WTC11 (cell line): ENCODE results near the gene DMXL1. TPM values are rescaled to one million over a fixed set of nuclear protein-coding genes. Genes with fewer than 3 reads are reported as not detected.
"Not testable (repeated sequence)": the region's sequence is repeated elsewhere in the genome, so short reads cannot be mapped to it uniquely, and the experiment has no call there.

Experiments used
- ATAC-seq: fragments of 200-7000 bp; cut with Tn5 transposase; 2 replicates; pipeline ENCODE4 v1.10.0; 2021; ENCODE audit warnings: mild to moderate bottlenecking, moderate library complexity
- CTCF ChIA-PET: fragments of 300-600 bp; sonication (Branson Sonifier 250); formaldehyde crosslinking; loops from one replicate; lab custom pipeline; 2021; ENCODE audit warnings: antibody characterized with exemption; lab: Charles Lee
- POLR2A ChIA-PET: fragments of 350-600 bp; sonication (Branson Sonifier 250); formaldehyde crosslinking; loops from one replicate; lab custom pipeline; 2021; ENCODE audit warnings: antibody characterized with exemption; lab: Charles Lee
- DNase-seq: peaks from one replicate; pipeline ENCODE4 v3.0.0; 2021; ENCODE audit warnings: low spot score
- H3K27ac Mint-ChIP-seq: 2 replicates; pipeline ENCODE4 v1.8.0; 2021; ENCODE audit warnings: mixed read lengths
- H3K27me3 Mint-ChIP-seq: 2 replicates; pipeline ENCODE4 v1.8.0; 2021; ENCODE audit warnings: low read depth, mild to moderate bottlenecking, moderate library complexity, mixed read lengths
- H3K36me3 Mint-ChIP-seq: 2 replicates; pipeline ENCODE4 v1.8.0; 2021; ENCODE audit warnings: mixed read lengths
- H3K4me1 Mint-ChIP-seq: 2 replicates; pipeline ENCODE4 v1.8.0; 2022; ENCODE audit warnings: mixed read lengths
- H3K4me3 Mint-ChIP-seq: 2 replicates; pipeline ENCODE4 v1.8.0; 2021; ENCODE audit warnings: mild to moderate bottlenecking, moderate library complexity, mixed read lengths
- H3K9me3 Mint-ChIP-seq: 2 replicates; pipeline ENCODE4 v1.8.0; 2021; ENCODE audit warnings: mixed read lengths
- CBFB ChIP-seq: sonication (generic); formaldehyde crosslinking; IDR thresholded peaks from 2 replicates; pipeline ENCODE4 v1.8.1; 2022; ENCODE audit warnings: mild to moderate bottlenecking, low read depth, missing genetic modification reagents
- GRHL2 ChIP-seq: fragments of 250-450 bp; sonication (Bioruptor Pico); IDR thresholded peaks from 2 replicates; pipeline ENCODE4 v1.8.0; 2022; ENCODE audit warnings: mild to moderate bottlenecking, moderate library complexity; ENCODE audit not compliant: insufficient replicate concordance, severe bottlenecking
- GTF2I ChIP-seq: fragments of 250-450 bp; sonication (Bioruptor Pico); conservative IDR thresholded peaks from 2 replicates; pipeline ENCODE4 v1.4.0; 2021; ENCODE audit warnings: mild to moderate bottlenecking
- NR1H2 ChIP-seq: sonication (generic); formaldehyde crosslinking; IDR thresholded peaks from 2 replicates; pipeline ENCODE4 v1.9.0; 2021; ENCODE audit warnings: mild to moderate bottlenecking, moderate library complexity, missing genetic modification reagents
- NR2C2 ChIP-seq: sonication (generic); formaldehyde crosslinking; IDR thresholded peaks from 2 replicates; pipeline ENCODE4 v1.8.0; 2022; ENCODE audit warnings: mild to moderate bottlenecking, missing genetic modification reagents
- OVOL2 ChIP-seq: fragments of 250-450 bp; sonication (Bioruptor Pico); IDR thresholded peaks from 2 replicates; pipeline ENCODE4 v1.9.0; 2021; ENCODE audit warnings: mild to moderate bottlenecking, borderline replicate concordance
- PRRX2 ChIP-seq: fragments of 250-450 bp; sonication (Bioruptor Pico); IDR thresholded peaks from 2 replicates; pipeline ENCODE4 v1.8.0; 2021; ENCODE audit warnings: mild to moderate bottlenecking
- total RNA-seq: library from RNA; stranded (reverse); gene quantifications from 3 replicates; pipeline ENCODE4 v1.2.3, GENCODE V29; 2021
- TF ChIP-seq, protein P1 (sequence below): sonication (generic); formaldehyde crosslinking; IDR thresholded peaks from 2 replicates; pipeline ENCODE4 v1.8.0; 2022; ENCODE audit warnings: mild to moderate bottlenecking, missing genetic modification reagents
- TF ChIP-seq, protein P2 (sequence below): sonication (generic); formaldehyde crosslinking; IDR thresholded peaks from 2 replicates; pipeline ENCODE4 v1.8.1; 2022; ENCODE audit warnings: mild to moderate bottlenecking, moderate library complexity, missing genetic modification reagents
- TF ChIP-seq, protein P3 (sequence below): sonication (generic); formaldehyde crosslinking; IDR thresholded peaks from 2 replicates; pipeline ENCODE4 v1.8.0; 2022; ENCODE audit warnings: missing genetic modification reagents
- TF ChIP-seq, protein P4 (sequence below): sonication (generic); formaldehyde crosslinking; IDR thresholded peaks from 2 replicates; pipeline ENCODE4 v1.8.1; 2023; ENCODE audit warnings: mild to moderate bottlenecking, missing genetic modification reagents
- TF ChIP-seq, protein P5 (sequence below): fragments of 250-450 bp; sonication (Bioruptor Pico); IDR thresholded peaks from 2 replicates; pipeline ENCODE4 v1.9.0; 2021; ENCODE audit warnings: mild to moderate bottlenecking
- TF ChIP-seq, protein P6 (sequence below): sonication (generic); formaldehyde crosslinking; IDR thresholded peaks from 2 replicates; pipeline ENCODE4 v1.8.1; 2023; ENCODE audit warnings: mild to moderate bottlenecking, missing genetic modification reagents, borderline replicate concordance
- TF ChIP-seq, protein P7 (sequence below): sonication (generic); formaldehyde crosslinking; IDR thresholded peaks from 2 replicates; pipeline ENCODE4 v1.8.0; 2022; ENCODE audit warnings: mild to moderate bottlenecking, missing genetic modification reagents

DMXL1 gene
- total RNA-seq, 1 experiment from 2014 or later, result 43.7 TPM

DNA sequence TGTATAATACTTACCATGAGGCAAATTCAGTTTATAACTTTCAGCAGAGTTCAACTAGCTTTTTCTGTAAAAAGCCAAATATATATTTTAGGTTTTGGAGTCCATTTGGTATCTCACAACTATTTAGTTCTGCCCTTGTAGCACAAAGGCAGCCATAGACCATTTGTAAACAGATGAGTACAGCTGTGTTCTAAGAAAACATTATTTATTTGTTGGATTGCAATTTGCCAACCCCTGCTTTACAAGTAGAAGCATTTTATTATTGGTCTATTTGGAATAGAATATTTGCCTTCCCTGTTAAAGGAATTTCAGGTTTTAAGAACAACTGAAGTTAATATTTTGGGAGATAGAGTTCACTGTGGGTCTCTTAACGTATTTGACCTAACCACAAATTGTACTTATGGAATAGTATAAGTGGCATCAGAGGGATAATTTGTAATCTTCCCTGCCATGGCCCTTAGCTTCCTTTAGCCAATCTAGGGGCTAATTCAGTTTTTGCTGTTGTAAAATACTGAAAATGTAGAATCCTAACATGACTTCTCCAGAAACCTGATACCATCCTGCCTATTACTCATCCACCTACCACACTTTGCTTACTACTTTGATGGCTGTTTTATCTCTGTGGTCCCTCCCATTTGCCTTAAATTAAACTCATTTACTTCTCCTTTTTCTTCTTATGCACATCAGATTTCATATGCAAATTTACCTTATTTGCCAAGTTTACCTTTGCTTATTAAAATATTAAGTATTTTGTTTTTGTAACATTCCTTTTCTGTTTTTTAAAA is 109.2 kb downstream of the DMXL1 start:
- DNase-seq, result no peak
- Mint-ChIP-seq H3K4me1 (peaks cover 17% of the 10 kb centered on the region), H3K9me3 (no peaks in the 10 kb centered on the region), H3K4me3 (no peak overlapping the region), H3K36me3 (peaks cover 6% of the 10 kb centered on the region)
- POLR2A ChIA-PET, result interaction anchor here (0.6 kb wide), 1 partner anchor 11 kb away, joined by 3 read pairs; no protein-coding TSS in a partner anchor
- TF ChIP-seq, protein P1, sequence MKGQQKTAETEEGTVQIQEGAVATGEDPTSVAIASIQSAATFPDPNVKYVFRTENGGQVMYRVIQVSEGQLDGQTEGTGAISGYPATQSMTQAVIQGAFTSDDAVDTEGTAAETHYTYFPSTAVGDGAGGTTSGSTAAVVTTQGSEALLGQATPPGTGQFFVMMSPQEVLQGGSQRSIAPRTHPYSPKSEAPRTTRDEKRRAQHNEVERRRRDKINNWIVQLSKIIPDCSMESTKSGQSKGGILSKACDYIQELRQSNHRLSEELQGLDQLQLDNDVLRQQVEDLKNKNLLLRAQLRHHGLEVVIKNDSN (CRISPR knock-in tag), result no peak
- TF ChIP-seq, protein P2, sequence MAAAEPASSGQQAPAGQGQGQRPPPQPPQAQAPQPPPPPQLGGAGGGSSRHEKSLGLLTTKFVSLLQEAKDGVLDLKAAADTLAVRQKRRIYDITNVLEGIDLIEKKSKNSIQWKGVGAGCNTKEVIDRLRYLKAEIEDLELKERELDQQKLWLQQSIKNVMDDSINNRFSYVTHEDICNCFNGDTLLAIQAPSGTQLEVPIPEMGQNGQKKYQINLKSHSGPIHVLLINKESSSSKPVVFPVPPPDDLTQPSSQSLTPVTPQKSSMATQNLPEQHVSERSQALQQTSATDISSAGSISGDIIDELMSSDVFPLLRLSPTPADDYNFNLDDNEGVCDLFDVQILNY (CRISPR knock-in tag), result no peak
- TF ChIP-seq, protein P3, sequence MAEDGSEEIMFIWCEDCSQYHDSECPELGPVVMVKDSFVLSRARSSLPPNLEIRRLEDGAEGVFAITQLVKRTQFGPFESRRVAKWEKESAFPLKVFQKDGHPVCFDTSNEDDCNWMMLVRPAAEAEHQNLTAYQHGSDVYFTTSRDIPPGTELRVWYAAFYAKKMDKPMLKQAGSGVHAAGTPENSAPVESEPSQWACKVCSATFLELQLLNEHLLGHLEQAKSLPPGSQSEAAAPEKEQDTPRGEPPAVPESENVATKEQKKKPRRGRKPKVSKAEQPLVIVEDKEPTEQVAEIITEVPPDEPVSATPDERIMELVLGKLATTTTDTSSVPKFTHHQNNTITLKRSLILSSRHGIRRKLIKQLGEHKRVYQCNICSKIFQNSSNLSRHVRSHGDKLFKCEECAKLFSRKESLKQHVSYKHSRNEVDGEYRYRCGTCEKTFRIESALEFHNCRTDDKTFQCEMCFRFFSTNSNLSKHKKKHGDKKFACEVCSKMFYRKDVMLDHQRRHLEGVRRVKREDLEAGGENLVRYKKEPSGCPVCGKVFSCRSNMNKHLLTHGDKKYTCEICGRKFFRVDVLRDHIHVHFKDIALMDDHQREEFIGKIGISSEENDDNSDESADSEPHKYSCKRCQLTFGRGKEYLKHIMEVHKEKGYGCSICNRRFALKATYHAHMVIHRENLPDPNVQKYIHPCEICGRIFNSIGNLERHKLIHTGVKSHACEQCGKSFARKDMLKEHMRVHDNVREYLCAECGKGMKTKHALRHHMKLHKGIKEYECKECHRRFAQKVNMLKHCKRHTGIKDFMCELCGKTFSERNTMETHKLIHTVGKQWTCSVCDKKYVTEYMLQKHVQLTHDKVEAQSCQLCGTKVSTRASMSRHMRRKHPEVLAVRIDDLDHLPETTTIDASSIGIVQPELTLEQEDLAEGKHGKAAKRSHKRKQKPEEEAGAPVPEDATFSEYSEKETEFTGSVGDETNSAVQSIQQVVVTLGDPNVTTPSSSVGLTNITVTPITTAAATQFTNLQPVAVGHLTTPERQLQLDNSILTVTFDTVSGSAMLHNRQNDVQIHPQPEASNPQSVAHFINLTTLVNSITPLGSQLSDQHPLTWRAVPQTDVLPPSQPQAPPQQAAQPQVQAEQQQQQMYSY (CRISPR knock-in tag), result 0 out of 2 replicates have a peak, but pooled peaks have one; percentile 18
- TF ChIP-seq CBFB (CRISPR knock-in tag), result no peak
- TF ChIP-seq, protein P4, sequence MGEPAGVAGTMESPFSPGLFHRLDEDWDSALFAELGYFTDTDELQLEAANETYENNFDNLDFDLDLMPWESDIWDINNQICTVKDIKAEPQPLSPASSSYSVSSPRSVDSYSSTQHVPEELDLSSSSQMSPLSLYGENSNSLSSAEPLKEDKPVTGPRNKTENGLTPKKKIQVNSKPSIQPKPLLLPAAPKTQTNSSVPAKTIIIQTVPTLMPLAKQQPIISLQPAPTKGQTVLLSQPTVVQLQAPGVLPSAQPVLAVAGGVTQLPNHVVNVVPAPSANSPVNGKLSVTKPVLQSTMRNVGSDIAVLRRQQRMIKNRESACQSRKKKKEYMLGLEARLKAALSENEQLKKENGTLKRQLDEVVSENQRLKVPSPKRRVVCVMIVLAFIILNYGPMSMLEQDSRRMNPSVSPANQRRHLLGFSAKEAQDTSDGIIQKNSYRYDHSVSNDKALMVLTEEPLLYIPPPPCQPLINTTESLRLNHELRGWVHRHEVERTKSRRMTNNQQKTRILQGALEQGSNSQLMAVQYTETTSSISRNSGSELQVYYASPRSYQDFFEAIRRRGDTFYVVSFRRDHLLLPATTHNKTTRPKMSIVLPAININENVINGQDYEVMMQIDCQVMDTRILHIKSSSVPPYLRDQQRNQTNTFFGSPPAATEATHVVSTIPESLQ (CRISPR knock-in tag), result no peak
- TF ChIP-seq, all 79 proteins: peak for 1
- Mint-ChIP-seq H3K27me3 (no peaks in the 10 kb centered on the region), H3K27ac (no peak overlapping the region)
- ATAC-seq, result no peak
- CTCF ChIA-PET, result interaction anchor here (1.2 to 2.6 kb wide), 4 partner anchors 76 to 232 kb away, joined by 3 to 8 read pairs (median 6); partner anchors contain the start of gene DTWD2

DNA sequence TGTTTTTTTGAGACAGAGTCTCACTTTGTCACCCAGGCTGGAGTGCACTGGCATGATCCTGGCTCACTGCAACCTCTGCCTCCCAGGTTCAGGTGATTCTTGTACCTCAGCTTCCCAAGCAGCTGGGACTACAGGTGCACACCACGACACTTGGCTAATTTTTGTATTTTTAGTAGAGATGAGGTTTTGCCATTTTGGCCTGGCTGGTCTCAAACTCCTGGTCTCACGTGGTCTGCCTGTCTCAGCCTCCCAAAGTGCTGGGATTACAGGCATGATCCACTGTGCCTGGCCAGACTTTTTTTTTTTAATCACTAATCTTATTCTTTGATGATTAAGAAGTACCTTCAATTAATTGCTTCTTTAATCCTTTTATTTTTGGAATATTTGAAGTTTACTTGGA is 114.6 kb downstream of the DMXL1 start:
- H3K9me3 Mint-ChIP-seq, H3K27ac Mint-ChIP-seq, CTCF ChIA-PET, ATAC-seq, H3K4me3 Mint-ChIP-seq, H3K27me3 Mint-ChIP-seq, POLR2A ChIA-PET, H3K36me3 Mint-ChIP-seq, DNase-seq: not testable (repeated sequence)
- H3K4me1 Mint-ChIP-seq, result peaks cover 25% of the 10 kb centered on the region

DNA sequence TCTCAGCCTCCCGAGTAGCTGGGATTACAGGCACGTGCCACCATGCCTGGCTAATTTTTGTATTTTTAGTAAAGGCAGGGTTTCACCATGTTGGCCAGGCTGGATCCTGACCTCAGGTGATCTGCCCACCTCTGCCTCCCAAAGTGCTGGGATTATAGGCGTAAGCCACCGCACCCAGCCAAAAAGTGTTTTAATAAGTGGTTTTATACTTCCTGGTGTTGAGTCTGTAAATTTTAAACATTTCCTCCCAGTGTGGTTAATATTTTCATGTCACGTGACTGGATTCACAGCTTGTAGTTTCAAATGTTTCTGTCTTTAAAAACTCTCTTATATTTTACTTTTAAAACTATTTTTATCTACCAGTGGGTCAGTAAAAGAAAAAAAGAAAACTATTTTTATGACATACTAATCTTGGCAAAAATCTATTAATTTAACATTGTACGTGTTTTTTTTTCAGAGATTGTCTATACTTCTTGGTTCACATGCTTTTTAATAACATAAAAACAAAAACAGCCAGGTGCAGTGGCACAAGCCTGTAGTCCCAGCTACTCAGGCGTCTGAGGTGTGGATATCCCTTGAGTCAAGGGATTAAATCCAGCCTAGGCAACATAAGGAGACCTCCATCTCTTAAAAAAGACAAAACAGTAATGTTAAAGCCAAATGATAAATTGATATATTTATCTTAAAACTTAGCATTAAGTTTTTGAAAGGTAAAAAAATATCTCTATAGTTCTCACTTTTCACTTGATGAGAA is 117.1 kb downstream of the DMXL1 start:
- Mint-ChIP-seq H3K4me1 (peaks cover 28% of the 10 kb centered on the region), H3K9me3 (no peaks in the 10 kb centered on the region), H3K36me3 (peaks cover 8% of the 10 kb centered on the region), H3K27me3 (no peaks in the 10 kb centered on the region), H3K4me3 (no peak overlapping the region), H3K27ac (no peak overlapping the region; the same call in 1 of the 2 replicates)
- DNase-seq (no peak), ATAC-seq (peak; percentile 53)
- ChIA-PET CTCF (no interaction called here), POLR2A (no interaction called here)
- TF ChIP-seq NR1H2 (no peak), PRRX2 (no peak), OVOL2 (CRISPR knock-in tag) (no peak), NR2C2 (no peak), GTF2I (no peak), GRHL2 (no peak)
- TF ChIP-seq, protein P5, sequence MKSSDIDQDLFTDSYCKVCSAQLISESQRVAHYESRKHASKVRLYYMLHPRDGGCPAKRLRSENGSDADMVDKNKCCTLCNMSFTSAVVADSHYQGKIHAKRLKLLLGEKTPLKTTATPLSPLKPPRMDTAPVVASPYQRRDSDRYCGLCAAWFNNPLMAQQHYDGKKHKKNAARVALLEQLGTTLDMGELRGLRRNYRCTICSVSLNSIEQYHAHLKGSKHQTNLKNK (CRISPR knock-in tag), result no peak
- TF ChIP-seq, protein P6, sequence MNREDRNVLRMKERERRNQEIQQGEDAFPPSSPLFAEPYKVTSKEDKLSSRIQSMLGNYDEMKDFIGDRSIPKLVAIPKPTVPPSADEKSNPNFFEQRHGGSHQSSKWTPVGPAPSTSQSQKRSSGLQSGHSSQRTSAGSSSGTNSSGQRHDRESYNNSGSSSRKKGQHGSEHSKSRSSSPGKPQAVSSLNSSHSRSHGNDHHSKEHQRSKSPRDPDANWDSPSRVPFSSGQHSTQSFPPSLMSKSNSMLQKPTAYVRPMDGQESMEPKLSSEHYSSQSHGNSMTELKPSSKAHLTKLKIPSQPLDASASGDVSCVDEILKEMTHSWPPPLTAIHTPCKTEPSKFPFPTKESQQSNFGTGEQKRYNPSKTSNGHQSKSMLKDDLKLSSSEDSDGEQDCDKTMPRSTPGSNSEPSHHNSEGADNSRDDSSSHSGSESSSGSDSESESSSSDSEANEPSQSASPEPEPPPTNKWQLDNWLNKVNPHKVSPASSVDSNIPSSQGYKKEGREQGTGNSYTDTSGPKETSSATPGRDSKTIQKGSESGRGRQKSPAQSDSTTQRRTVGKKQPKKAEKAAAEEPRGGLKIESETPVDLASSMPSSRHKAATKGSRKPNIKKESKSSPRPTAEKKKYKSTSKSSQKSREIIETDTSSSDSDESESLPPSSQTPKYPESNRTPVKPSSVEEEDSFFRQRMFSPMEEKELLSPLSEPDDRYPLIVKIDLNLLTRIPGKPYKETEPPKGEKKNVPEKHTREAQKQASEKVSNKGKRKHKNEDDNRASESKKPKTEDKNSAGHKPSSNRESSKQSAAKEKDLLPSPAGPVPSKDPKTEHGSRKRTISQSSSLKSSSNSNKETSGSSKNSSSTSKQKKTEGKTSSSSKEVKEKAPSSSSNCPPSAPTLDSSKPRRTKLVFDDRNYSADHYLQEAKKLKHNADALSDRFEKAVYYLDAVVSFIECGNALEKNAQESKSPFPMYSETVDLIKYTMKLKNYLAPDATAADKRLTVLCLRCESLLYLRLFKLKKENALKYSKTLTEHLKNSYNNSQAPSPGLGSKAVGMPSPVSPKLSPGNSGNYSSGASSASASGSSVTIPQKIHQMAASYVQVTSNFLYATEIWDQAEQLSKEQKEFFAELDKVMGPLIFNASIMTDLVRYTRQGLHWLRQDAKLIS (CRISPR knock-in tag), result no peak
- TF ChIP-seq, protein P7, sequence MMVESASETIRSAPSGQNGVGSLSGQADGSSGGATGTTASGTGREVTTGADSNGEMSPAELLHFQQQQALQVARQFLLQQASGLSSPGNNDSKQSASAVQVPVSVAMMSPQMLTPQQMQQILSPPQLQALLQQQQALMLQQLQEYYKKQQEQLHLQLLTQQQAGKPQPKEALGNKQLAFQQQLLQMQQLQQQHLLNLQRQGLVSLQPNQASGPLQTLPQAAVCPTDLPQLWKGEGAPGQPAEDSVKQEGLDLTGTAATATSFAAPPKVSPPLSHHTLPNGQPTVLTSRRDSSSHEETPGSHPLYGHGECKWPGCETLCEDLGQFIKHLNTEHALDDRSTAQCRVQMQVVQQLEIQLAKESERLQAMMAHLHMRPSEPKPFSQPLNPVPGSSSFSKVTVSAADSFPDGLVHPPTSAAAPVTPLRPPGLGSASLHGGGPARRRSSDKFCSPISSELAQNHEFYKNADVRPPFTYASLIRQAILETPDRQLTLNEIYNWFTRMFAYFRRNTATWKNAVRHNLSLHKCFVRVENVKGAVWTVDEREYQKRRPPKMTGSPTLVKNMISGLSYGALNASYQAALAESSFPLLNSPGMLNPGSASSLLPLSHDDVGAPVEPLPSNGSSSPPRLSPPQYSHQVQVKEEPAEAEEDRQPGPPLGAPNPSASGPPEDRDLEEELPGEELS, result no peak
